ENCODE data around the gene OLA1. TPM values are rescaled to one million over a fixed set of nuclear protein-coding genes. Genes with fewer than 3 reads are reported as not detected.

The OLA1 gene
- total RNA-seq, 4 donors from 2014 or later, result 72.7 to 85.1 (median 78.3) TPM

DNA sequence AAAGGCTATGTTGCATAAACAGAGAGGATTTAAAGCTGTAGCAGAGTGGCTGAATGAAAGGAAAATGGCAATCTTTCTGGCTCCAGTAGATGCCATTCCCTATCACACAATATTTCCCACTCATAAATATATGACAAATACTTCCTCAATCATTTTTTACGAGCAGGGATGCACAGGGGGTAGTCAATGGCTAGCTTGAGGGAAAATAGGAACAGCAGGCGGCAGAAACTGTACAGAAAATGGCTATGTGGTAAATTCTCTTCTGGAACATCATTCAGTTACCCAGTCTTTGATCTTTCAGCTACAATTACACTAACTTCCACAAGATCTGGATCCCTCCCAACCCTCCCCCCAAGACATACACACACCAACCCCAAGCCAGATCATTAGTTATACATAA is 127.2 kb downstream of the OLA1 start:
- Histone ChIP-seq H3K27me3 (no peaks in the 10 kb centered on the region), H3K4me3 (no peak overlapping the region)
- 81 to 87% methylated on average over 2 of the region's 2 CpGs for WGBS, 2 donors

GRCh38 chr2:174120346-174120745 is 128.0 kb downstream of the OLA1 start:
- no peak for TF ChIP-seq POLR2A (IDR thresholded peaks at IDR 0.05)
- TF ChIP-seq, protein P1, sequence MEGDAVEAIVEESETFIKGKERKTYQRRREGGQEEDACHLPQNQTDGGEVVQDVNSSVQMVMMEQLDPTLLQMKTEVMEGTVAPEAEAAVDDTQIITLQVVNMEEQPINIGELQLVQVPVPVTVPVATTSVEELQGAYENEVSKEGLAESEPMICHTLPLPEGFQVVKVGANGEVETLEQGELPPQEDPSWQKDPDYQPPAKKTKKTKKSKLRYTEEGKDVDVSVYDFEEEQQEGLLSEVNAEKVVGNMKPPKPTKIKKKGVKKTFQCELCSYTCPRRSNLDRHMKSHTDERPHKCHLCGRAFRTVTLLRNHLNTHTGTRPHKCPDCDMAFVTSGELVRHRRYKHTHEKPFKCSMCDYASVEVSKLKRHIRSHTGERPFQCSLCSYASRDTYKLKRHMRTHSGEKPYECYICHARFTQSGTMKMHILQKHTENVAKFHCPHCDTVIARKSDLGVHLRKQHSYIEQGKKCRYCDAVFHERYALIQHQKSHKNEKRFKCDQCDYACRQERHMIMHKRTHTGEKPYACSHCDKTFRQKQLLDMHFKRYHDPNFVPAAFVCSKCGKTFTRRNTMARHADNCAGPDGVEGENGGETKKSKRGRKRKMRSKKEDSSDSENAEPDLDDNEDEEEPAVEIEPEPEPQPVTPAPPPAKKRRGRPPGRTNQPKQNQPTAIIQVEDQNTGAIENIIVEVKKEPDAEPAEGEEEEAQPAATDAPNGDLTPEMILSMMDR (IDR thresholded peaks at IDR 0.05), result no peak
- H3K36me3 ChIP-seq, result no peaks in the 10 kb centered on the region
- no peak overlapping the region for H3K27ac ChIP-seq
- 61 to 70% methylated on average over 2 of the region's 2 CpGs for WGBS, 2 donors
- H3K4me3 ChIP-seq, result no peak overlapping the region
- intact Hi-C loops (cut with DNase I), result no loop called here
- no peaks in the 10 kb centered on the region for H3K27me3 ChIP-seq
- no peak for DNase-seq
- no peaks in the 10 kb centered on the region for H3K9me3 ChIP-seq
- H3K4me1 ChIP-seq, result peaks cover 0 to 3% (median 0%) of the 10 kb centered on the region in 3 donors

More for the DNA sequence above, 127.2 kb downstream of the OLA1 start:
- H3K27ac ChIP-seq, result no peak overlapping the region
- H3K36me3 ChIP-seq, result no peaks in the 10 kb centered on the region
- intact Hi-C loops (cut with DNase I), result no loop called here
- H3K9me3 ChIP-seq, result no peaks in the 10 kb centered on the region
- TF ChIP-seq, protein P1 (IDR thresholded peaks at IDR 0.05), result no peak
- TF ChIP-seq POLR2A (IDR thresholded peaks at IDR 0.05), result no peak
- no peak for DNase-seq
- peaks cover 0 to 3% (median 0%) of the 10 kb centered on the region in 3 donors for H3K4me1 ChIP-seq

GRCh38 chr2:174117951-174118930 is 130.1 kb downstream of the OLA1 start:
- Histone ChIP-seq H3K27ac (no peak overlapping the region), H3K9me3 (no peaks in the 10 kb centered on the region), H3K4me3 (no peak overlapping the region), H3K36me3 (no peaks in the 10 kb centered on the region), H3K4me1 (peaks cover 0 to 3% (median 0%) of the 10 kb centered on the region in 3 donors), H3K27me3 (no peaks in the 10 kb centered on the region)
- TF ChIP-seq POLR2A (IDR thresholded peaks at IDR 0.05), result no peak
- TF ChIP-seq, protein P1 (IDR thresholded peaks at IDR 0.05), result no peak
- whole genome bisulfite sequencing, 2 donors, result 70 to 75% methylated on average over 9 of the region's 9 CpGs
- DNase-seq, result no peak
- intact Hi-C loops (cut with DNase I), result no loop called here

- intact Hi-C loops (cut with DNase I), result no loop called here
- no peaks in the 10 kb centered on the region for H3K27me3 ChIP-seq
- H3K36me3 ChIP-seq, result peaks cover 0 to 12% (median 0%) of the 10 kb centered on the region in 3 donors
- no peaks in the 10 kb centered on the region for H3K9me3 ChIP-seq
- H3K4me1 ChIP-seq, result no peaks in the 10 kb centered on the region
- H3K27ac ChIP-seq, result no peak overlapping the region
- H3K4me3 ChIP-seq, result no peak overlapping the region
- TF ChIP-seq, protein P1 (IDR thresholded peaks at IDR 0.05), result no peak
- no peak for TF ChIP-seq POLR2A (IDR thresholded peaks at IDR 0.05)
- WGBS, 2 donors, result 83 to 100% methylated on average over 2 of the region's 2 CpGs
- no peak for DNase-seq
These were observed 136.3 kb downstream of the OLA1 start for GRCh38 chr2:174112073-174112472.

GRCh38 chr2:174108579-174108978 is 139.8 kb downstream of the OLA1 start:
- no peak for DNase-seq
- H3K4me1 ChIP-seq, result no peaks in the 10 kb centered on the region
- no peak overlapping the region for H3K27ac ChIP-seq
- TF ChIP-seq, protein P1 (IDR thresholded peaks at IDR 0.05), result no peak
- no peak for TF ChIP-seq POLR2A (IDR thresholded peaks at IDR 0.05)
- H3K9me3 ChIP-seq, result no peaks in the 10 kb centered on the region
- intact Hi-C loops (cut with DNase I), result no loop called here
- H3K27me3 ChIP-seq, result no peaks in the 10 kb centered on the region
- peaks cover 0 to 16% (median 0%) of the 10 kb centered on the region in 3 donors for H3K36me3 ChIP-seq
- no peak overlapping the region for H3K4me3 ChIP-seq
- 79 to 87% methylated on average over 1 of the region's 1 CpG for WGBS, 2 donors

Measured in esophagus squamous epithelium (tissue), 5 donors.